NB4 (cell line): ENCODE measurements around the gene B3GALT4.
"Not testable (repeated sequence)": the region's sequence is repeated elsewhere in the genome, so short reads cannot be mapped to it uniquely, and the experiment has no call there.

Source experiments
- CTCF ChIP-seq: IDR thresholded peaks from one replicate; pipeline ENCODE4 v1.5.1; 2012; ENCODE audit warnings: low read depth, low read length
- MYC ChIP-seq: IDR thresholded peaks from 2 replicates; pipeline ENCODE4 v1.6.1; 2011; ENCODE audit warnings: low read depth, low read length
- POLR2A ChIP-seq: IDR thresholded peaks from 2 replicates; pipeline ENCODE4 v1.6.1; 2011; ENCODE audit warnings: mild to moderate bottlenecking; ENCODE audit not compliant: insufficient read length; ENCODE audit errors: extremely low read depth
- TF ChIP-seq, protein P1 (sequence below): IDR thresholded peaks from 2 replicates; pipeline ENCODE4 v1.6.1; 2011; ENCODE audit warnings: low read depth, low read length

GRCh38 chr6:33262490-33262889, 14.4 kb upstream of the B3GALT4 start:
- TF ChIP-seq CTCF, POLR2A, MYC: not testable (repeated sequence)
- TF ChIP-seq, protein P1, sequence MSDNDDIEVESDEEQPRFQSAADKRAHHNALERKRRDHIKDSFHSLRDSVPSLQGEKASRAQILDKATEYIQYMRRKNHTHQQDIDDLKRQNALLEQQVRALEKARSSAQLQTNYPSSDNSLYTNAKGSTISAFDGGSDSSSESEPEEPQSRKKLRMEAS = not testable (repeated sequence)
